Measurements from ENCODE around the gene FAM110D.

FAM110D gene

GRCh38 chr1:26125946-26126320 lies 32.9 kb upstream of the FAM110D start:
- no peak for TF ChIP-seq NFIC (IDR thresholded peaks at IDR 0.05)
- TF ChIP-seq REST (IDR thresholded peaks at IDR 0.05; ENCODE audit: low read depth) = no peak
- TF ChIP-seq TAF1 (IDR thresholded peaks at IDR 0.05; ENCODE audit: low read depth) = no peak
- no peak for TF ChIP-seq YY1 (IDR thresholded peaks at IDR 0.05; ENCODE audit: low read depth)
- TF ChIP-seq RAD21 (IDR thresholded peaks at IDR 0.05; ENCODE audit: low read depth) = no peak
- no peak for TF ChIP-seq CREB1 (IDR thresholded peaks at IDR 0.05; ENCODE audit: low read depth)
- TF ChIP-seq ZBTB7A (IDR thresholded peaks at IDR 0.05; ENCODE audit: low read depth) = no peak
- TF ChIP-seq EP300 (IDR thresholded peaks at IDR 0.05; ENCODE audit: borderline replicate concordance) = no peak
- no peak for TF ChIP-seq TCF12 (IDR thresholded peaks at IDR 0.05; ENCODE audit: low read depth)
- TF ChIP-seq CEBPB (IDR thresholded peaks at IDR 0.05) = no peak
- no peak for TF ChIP-seq EGR1 (IDR thresholded peaks at IDR 0.05)
- no peak for TF ChIP-seq USF1 (IDR thresholded peaks at IDR 0.05)
- no peak for TF ChIP-seq MAX (IDR thresholded peaks at IDR 0.05)
- no peak for TF ChIP-seq FOXM1 (IDR thresholded peaks at IDR 0.05; ENCODE audit: borderline replicate concordance, low read depth)
- TF ChIP-seq TEAD4 (IDR thresholded peaks at IDR 0.05) = no peak

- TF ChIP-seq REST (IDR thresholded peaks at IDR 0.05; ENCODE audit: low read depth) (no peak), NFIC (IDR thresholded peaks at IDR 0.05) (no peak), ZBTB7A (IDR thresholded peaks at IDR 0.05; ENCODE audit: low read depth) (no peak), RAD21 (IDR thresholded peaks at IDR 0.05; ENCODE audit: low read depth) (no peak), MAX (IDR thresholded peaks at IDR 0.05) (no peak), YY1 (IDR thresholded peaks at IDR 0.05; ENCODE audit: low read depth) (no peak), TAF1 (IDR thresholded peaks at IDR 0.05; ENCODE audit: low read depth) (no peak), TEAD4 (IDR thresholded peaks at IDR 0.05) (no peak), USF1 (IDR thresholded peaks at IDR 0.05) (no peak), EP300 (IDR thresholded peaks at IDR 0.05; ENCODE audit: borderline replicate concordance) (no peak), CEBPB (IDR thresholded peaks at IDR 0.05) (peak; percentile 71), TCF12 (IDR thresholded peaks at IDR 0.05; ENCODE audit: low read depth) (0 out of 2 replicates have a peak, but pooled peaks have one; percentile 14), CREB1 (IDR thresholded peaks at IDR 0.05; ENCODE audit: low read depth) (no peak), FOXM1 (IDR thresholded peaks at IDR 0.05; ENCODE audit: borderline replicate concordance, low read depth) (peak; percentile 96), EGR1 (IDR thresholded peaks at IDR 0.05) (no peak)
Observed at GRCh38 chr1:26126321-26127084, 32.4 kb upstream of the FAM110D start.

GRCh38 chr1:26127235-26128163 lies 31.4 kb upstream of the FAM110D start:
- no peak for TF ChIP-seq EP300 (IDR thresholded peaks at IDR 0.05; ENCODE audit: borderline replicate concordance)
- no peak for TF ChIP-seq NFIC (IDR thresholded peaks at IDR 0.05)
- no peak for TF ChIP-seq EGR1 (IDR thresholded peaks at IDR 0.05)
- no peak for TF ChIP-seq RAD21 (IDR thresholded peaks at IDR 0.05; ENCODE audit: low read depth)
- TF ChIP-seq USF1 (IDR thresholded peaks at IDR 0.05) = no peak
- TF ChIP-seq MAX (IDR thresholded peaks at IDR 0.05) = no peak
- TF ChIP-seq YY1 (IDR thresholded peaks at IDR 0.05; ENCODE audit: low read depth) = no peak
- no peak for TF ChIP-seq CREB1 (IDR thresholded peaks at IDR 0.05; ENCODE audit: low read depth)
- no peak for TF ChIP-seq TAF1 (IDR thresholded peaks at IDR 0.05; ENCODE audit: low read depth)
- TF ChIP-seq FOXM1 (IDR thresholded peaks at IDR 0.05; ENCODE audit: borderline replicate concordance, low read depth) = no peak
- TF ChIP-seq CEBPB (IDR thresholded peaks at IDR 0.05) = no peak

- TF ChIP-seq CEBPB (IDR thresholded peaks at IDR 0.05) (no peak), REST (IDR thresholded peaks at IDR 0.05; ENCODE audit: low read depth) (no peak), EP300 (IDR thresholded peaks at IDR 0.05; ENCODE audit: borderline replicate concordance) (no peak), TEAD4 (IDR thresholded peaks at IDR 0.05) (no peak), YY1 (IDR thresholded peaks at IDR 0.05; ENCODE audit: low read depth) (no peak), EGR1 (IDR thresholded peaks at IDR 0.05) (no peak), RAD21 (IDR thresholded peaks at IDR 0.05; ENCODE audit: low read depth) (no peak), ZBTB7A (IDR thresholded peaks at IDR 0.05; ENCODE audit: low read depth) (no peak), FOXM1 (IDR thresholded peaks at IDR 0.05; ENCODE audit: borderline replicate concordance, low read depth) (no peak), MAX (IDR thresholded peaks at IDR 0.05) (no peak), USF1 (IDR thresholded peaks at IDR 0.05) (no peak), TCF12 (IDR thresholded peaks at IDR 0.05; ENCODE audit: low read depth) (no peak), NFIC (IDR thresholded peaks at IDR 0.05) (no peak), CREB1 (IDR thresholded peaks at IDR 0.05; ENCODE audit: low read depth) (no peak), TAF1 (IDR thresholded peaks at IDR 0.05; ENCODE audit: low read depth) (no peak)
Observed at GRCh38 chr1:26129778-26130177, 29.1 kb upstream of the FAM110D start.

Measured in Ishikawa (cell line).